Measurements from ENCODE around the gene CTSL.

Gene CTSL

GRCh38 chr9:87681271-87682061 is 44.5 kb upstream of the CTSL start:
- ATAC-seq: no peak

GRCh38 chr9:87682085-87682484 is 43.8 kb upstream of the CTSL start:
- no peak for ATAC-seq
- TF ChIP-seq OSR1 (CRISPR knock-in tag; IDR thresholded peaks at IDR 0.05): no peak
- TF ChIP-seq ZNF70 (CRISPR knock-in tag; IDR thresholded peaks at IDR 0.05): no peak
- no peak for TF ChIP-seq BACH2 (CRISPR knock-in tag; IDR thresholded peaks at IDR 0.05; ENCODE audit: borderline replicate concordance)
- no peak for TF ChIP-seq TCF4 (CRISPR knock-in tag; IDR thresholded peaks at IDR 0.05; ENCODE audit: borderline replicate concordance)
- TF ChIP-seq ZNF565 (CRISPR knock-in tag; conservative IDR thresholded peaks at IDR 0.05; ENCODE audit: low read depth): no peak
- no peak for TF ChIP-seq CSDC2 (CRISPR knock-in tag; IDR thresholded peaks at IDR 0.05)
- no peak for TF ChIP-seq ZFP3 (CRISPR knock-in tag; IDR thresholded peaks at IDR 0.05)
- no peak for TF ChIP-seq GLIS3 (CRISPR knock-in tag; IDR thresholded peaks at IDR 0.05)
- TF ChIP-seq ISL1 (CRISPR knock-in tag; IDR thresholded peaks at IDR 0.05): no peak
- TF ChIP-seq ZC3H10 (CRISPR knock-in tag; IDR thresholded peaks at IDR 0.05): no peak
- no peak for TF ChIP-seq TSHZ2 (CRISPR knock-in tag; IDR thresholded peaks at IDR 0.05)
- TF ChIP-seq TOX (CRISPR knock-in tag; IDR thresholded peaks at IDR 0.05; ENCODE audit: borderline replicate concordance): no peak
- no peak for TF ChIP-seq CSRNP3 (CRISPR knock-in tag; IDR thresholded peaks at IDR 0.05)
- no peak for TF ChIP-seq ESRRG (CRISPR knock-in tag; IDR thresholded peaks at IDR 0.05)
- TF ChIP-seq ARNTL (CRISPR knock-in tag; IDR thresholded peaks at IDR 0.05; ENCODE audit: borderline replicate concordance, low read depth): no peak
- no peak for TF ChIP-seq ZFP30 (CRISPR knock-in tag; IDR thresholded peaks at IDR 0.05)

More at GRCh38 chr9:87681271-87682061, 44.5 kb upstream of the CTSL start:
- TF ChIP-seq ZC3H10 (CRISPR knock-in tag; IDR thresholded peaks at IDR 0.05) (no peak), PATZ1 (CRISPR knock-in tag; IDR thresholded peaks at IDR 0.05; ENCODE audit: borderline replicate concordance) (no peak), ZNF565 (CRISPR knock-in tag; conservative IDR thresholded peaks at IDR 0.05; ENCODE audit: low read depth) (no peak), TSHZ2 (CRISPR knock-in tag; IDR thresholded peaks at IDR 0.05) (no peak), RARB (CRISPR knock-in tag; IDR thresholded peaks at IDR 0.05) (no peak), SNAI2 (CRISPR knock-in tag; IDR thresholded peaks at IDR 0.05) (no peak), TOX (CRISPR knock-in tag; IDR thresholded peaks at IDR 0.05; ENCODE audit: borderline replicate concordance) (no peak), CREB5 (CRISPR knock-in tag; IDR thresholded peaks at IDR 0.05; ENCODE audit: low read depth) (no peak), PPARA (CRISPR knock-in tag; IDR thresholded peaks at IDR 0.05; ENCODE audit: borderline replicate concordance) (no peak), OSR1 (CRISPR knock-in tag; IDR thresholded peaks at IDR 0.05) (no peak), ISL1 (CRISPR knock-in tag; IDR thresholded peaks at IDR 0.05) (no peak), GLIS3 (CRISPR knock-in tag; IDR thresholded peaks at IDR 0.05) (no peak), ARNTL (CRISPR knock-in tag; IDR thresholded peaks at IDR 0.05; ENCODE audit: borderline replicate concordance, low read depth) (no peak), ZFP3 (CRISPR knock-in tag; IDR thresholded peaks at IDR 0.05) (no peak), ESRRG (CRISPR knock-in tag; IDR thresholded peaks at IDR 0.05) (no peak), ZNF70 (CRISPR knock-in tag; IDR thresholded peaks at IDR 0.05) (no peak), ZNF8 (CRISPR knock-in tag; IDR thresholded peaks at IDR 0.05) (no peak)
